Stimulated activated CD4-positive, alpha-beta T cell treated with anti-CD3 and anti-CD28 coated beads, Interleukin-1b, Interleukin-23, amount 100 ng/mL, for 1 hour (primary cell): ENCODE results near the gene TCTA.
"Not testable (repeated sequence)": the region's sequence is repeated elsewhere in the genome, so short reads cannot be mapped to it uniquely, and the experiment has no call there.

Source experiments
- DNase-seq, 2 donors: peaks; one replicate each; pipeline ENCODE4 v3.0.0-alpha.2; 2020; ENCODE audit warnings: low read depth in 2 of 2

The TCTA gene

GRCh38 chr3:49411968-49412631 lies at the start of gene TCTA, which contains the start of gene RHOA:
Gene TCTA, plus strand, starts transcription at chr3:49412423. Its CDS starts 4 bp downstream, at chr3:49412427.
Gene RHOA, minus strand, starts transcription at chr3:49411976. Its CDS starts 36,387 bp downstream, at chr3:49375589.
- DNase-seq = peak; percentile 96 to 99

DNA sequence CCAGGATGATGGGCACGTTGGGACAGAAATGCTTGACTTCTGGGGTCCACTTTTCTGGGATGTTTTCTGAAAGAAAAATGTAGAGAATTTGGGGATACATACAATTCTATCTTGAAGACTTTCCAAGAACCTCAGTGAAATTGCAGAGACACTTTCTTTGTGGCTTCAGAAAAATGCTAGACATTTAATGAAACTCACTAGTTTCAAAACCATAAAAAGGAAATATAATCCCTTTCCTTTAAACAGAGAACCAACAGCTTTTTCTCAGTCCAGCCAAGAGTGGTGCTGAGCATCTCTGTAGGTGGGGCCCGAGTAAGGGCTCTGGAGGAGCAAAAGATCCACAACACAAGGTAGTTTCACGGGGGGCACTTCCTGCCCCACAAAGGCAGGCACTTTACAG lies 49.7 kb upstream of the TCTA start:
- no peak for DNase-seq

DNA sequence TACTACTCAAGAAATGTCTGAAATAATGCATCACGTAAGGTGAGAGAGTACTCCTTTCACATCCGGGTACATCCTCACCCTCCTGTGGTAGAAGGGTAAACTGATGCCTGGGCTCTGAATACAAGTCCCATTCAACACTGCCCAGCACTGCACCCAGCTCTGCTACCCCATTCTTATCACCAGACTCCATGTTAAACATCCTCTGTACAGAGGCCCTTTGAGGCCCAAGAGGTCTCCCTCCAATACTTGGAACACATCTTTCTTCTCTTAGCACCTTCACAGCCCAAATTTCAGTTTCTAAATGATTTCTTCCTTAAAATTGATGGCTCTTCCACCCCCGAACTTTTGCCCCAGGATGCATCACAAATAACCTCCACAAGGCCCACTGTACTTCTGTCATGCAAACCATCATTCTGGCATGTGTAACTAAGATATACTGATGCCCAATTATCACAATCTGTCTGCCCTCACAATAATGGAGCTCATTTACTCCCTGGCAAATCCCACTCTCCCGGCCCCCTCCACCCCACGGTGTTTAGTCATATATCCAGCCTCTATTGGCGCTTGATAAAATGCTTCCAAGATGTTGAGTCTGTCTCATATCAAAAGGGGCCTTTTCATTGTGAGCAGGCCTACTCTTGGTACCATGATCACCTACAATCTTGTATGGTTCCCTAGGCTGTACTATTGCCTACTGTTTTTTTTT lies 41.5 kb upstream of the TCTA start:
- DNase-seq = no peak

DNA sequence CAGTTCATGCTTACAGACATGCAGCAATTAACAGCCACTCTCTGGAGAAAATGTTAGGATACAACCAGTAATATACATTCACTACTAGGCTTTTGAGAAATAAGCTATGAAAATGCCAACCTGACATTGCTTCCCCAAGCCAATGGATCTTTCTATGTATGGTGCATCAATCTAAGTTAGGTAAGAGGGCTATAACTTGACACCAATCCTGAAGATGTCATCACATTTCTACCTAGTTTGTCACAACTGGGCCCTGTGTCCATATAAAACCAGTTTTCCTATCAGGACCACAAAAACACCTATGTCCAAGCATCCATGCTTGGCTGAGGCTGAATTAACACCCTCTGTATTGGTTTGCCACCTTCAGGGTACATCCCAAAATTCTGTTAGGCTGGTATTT lies 40.3 kb upstream of the TCTA start:
- no peak for DNase-seq

DNA sequence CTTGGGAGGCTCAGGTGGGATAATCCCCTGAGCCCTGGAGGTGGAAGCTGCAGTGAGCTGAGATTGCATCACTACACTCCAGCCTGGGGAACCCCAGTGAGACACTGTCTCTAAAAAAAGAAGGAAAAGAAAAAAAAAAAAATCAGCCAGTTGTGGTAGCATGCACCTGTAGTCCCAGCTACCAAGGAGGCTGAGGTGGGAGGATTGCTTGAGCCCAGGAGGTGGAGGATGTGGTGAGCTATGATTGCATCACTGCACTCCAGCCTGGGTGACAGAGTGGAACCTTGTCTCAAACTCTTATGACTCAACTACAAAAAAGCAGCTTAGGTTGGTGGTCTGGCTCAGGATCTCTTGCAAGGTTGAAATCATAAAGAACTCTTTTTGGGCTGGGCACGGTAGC lies 34.7 kb upstream of the TCTA start:
- DNase-seq = no peak

DNA sequence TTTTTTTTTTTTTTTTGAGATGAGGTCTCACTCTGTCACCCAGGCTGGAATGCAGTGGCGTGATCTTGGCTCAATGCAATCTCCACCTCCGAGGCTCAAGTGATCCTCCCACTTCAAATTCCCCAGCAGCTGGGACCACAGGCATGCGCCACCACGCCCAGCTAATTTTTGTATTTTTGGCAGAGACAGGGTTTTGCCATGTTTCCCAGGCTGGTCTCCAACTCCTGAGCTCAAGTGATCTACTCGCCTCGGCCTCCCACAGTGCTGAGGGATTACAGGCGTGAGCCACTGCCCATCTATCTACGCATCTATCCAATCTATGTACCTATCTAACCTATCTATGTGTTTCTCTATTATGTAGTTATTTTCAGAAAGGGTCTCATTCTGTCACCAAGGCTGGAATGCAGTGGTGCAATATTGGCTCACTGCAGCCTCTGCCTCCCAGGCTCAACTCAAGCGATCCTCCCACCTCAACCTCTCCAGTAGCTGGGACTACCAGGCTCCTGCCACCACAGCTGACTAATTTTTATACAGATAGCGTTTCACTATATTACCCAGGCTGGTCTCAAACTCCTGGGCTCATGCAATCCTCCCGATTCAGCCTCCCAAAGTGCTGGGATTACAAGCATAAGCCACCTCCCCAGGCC lies 33.9 kb upstream of the TCTA start:
- no peak for DNase-seq

DNA sequence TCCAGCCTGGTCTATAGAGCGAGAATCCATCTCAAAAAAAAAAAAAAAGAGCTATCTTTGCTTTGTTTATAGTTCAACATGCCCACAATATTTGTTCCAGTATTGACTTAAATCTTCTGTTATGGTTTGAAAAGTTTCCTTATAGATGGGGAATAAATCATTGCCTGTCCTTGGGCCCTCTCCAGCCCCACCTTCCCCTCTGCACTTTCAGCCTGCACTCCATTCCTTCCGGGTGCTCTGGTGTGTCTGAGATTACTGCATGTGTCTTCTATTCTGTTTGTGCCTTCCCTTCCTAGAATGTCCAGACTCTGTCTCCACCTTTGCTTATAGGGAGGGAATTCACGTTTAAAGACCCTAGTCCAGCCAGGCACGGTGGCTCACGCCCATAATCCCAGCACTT lies 28.8 kb upstream of the TCTA start:
- DNase-seq = no peak

- no peak for DNase-seq
Measured at GRCh38 chr3:49385617-49386016, 26.6 kb upstream of the TCTA start.

DNA sequence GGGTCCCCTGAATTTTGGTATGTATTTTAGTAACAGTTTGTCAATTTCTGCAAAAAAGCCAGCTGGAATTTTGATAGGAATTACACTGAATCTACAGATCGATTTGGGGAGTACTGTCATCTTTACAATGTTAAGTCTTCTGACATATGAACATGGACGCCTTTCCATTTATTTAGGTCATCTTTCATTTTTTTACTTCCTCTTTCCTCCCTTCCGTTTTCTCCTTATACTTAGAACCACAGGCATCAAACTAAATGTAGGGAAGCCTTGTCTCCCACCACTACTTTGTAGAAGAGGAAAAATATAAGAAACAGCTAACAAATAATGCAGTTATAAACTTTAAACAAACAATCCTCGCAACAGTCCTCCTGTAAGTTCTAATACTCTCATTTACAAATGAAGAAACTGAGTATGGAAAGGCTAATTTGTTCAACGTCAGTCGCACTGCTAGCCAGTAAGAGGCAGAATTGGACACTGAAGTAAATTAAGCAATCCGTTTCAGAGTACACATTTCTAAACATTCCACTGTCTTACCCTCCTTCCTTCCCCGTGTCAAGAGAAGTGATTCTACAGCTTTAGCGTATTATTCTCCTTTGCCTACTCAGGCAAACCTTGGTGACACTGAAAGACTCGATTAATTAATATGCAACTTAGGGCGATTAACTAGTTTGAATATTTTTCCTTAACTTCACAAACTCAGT lies 26.0 kb upstream of the TCTA start:
- DNase-seq = no peak

DNA sequence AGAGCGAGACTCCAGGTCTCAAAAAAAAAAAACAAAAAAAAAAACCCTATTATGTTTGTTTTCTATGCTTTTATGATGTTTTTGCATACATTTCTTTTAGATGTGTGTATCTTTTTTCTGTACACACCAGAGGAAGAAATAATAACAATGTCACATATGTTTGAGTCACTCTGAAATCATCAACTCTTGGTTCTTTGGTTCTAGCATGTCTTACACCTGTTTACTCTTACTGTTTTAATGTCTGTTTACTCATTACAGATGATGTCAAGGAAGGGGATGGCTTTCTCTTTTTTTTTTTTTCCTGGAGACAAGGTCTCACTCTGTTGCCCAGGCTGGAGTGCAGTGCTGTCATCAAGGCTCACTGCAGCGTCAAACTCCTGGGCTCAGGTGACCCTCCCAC lies 24.5 kb upstream of the TCTA start:
- DNase-seq = no peak

GRCh38 chr3:49388289-49388820 lies 23.9 kb upstream of the TCTA start:
- DNase-seq = no peak

DNA sequence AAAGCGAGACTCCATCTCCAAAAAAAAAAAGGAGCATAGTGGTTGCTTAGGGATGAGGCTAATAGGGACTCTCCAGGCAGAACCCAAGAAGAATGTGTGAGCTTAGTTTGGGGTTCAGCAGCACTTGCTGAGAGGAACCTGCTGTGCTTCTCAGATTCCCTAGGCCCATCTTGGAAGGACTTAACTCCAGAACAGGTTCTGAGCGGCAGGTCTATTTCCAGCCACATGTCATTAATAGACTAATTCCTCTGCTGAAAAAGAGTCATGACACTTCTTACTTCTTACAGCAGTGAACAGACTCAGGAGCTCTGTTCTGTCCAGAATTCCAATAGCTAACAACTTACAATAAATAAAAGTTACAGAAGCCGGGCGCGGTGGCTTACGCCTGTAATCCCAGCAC lies 22.9 kb upstream of the TCTA start:
- DNase-seq = no peak

DNA sequence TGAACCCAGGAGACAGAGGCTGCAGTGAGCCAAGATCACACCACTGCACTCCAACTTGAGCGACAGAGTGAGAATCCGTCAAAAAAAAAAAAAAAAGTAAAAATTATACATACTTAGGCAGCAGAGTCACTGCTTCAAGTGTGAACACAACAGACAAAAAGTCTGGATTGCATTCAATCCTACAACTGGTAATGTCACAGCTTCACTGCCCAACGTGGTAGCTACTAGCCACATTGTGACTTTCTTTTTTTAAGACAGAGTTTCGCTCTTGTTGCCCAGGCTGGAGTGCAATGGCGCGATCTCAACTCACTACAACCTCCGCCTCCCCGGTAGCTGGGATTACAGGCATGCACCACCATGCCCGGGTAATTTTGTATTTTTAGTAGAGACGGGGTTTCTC lies 20.9 kb upstream of the TCTA start:
- DNase-seq = not testable (repeated sequence)

- no peak for DNase-seq
Measured at GRCh38 chr3:49397470-49397869, 14.8 kb upstream of the TCTA start.

GRCh38 chr3:49399461-49399860 lies 12.8 kb upstream of the TCTA start:
- no peak for DNase-seq

- no peak for DNase-seq
Measured at GRCh38 chr3:49401766-49402165, 10.5 kb upstream of the TCTA start.

DNA sequence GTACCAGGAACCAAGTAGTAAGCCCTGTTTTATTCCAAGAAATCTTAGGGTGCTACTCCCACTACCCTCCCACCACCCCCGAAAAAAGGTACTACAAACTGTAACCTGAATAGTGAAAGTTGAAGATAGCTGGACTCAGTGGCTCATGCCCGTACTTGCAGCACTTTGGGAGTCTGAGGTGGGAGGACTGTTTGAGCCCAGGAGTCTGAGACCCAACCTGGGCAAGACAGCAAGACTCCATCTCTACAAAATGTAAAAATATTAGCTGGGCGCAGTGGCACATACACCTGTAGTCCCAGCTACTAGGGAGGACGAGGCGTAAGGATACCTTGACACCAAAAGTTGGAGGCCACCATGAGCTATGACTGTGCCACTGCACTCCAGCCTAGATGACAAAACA lies 8.3 kb upstream of the TCTA start:
- DNase-seq = no peak

DNA sequence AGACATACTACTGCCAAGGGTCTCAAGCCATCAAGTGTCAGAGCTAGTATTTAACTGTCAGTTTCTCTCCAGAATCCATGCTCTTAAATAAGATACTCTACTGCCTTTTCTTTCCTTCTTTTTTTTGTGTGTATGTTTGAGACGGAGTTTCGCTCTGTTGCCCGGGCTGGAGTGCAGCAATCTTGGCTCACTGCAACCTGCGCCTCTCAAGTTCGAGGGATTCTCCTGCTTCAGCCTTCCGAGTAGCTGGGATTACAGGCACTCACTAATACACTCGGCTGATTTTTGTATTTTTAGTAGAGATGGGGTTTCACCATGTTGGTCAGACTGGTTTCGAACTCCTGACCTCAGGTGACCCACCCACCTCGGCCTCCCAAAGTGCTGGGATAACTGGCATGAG lies 6.7 kb upstream of the TCTA start:
- not testable (repeated sequence) for DNase-seq

DNA sequence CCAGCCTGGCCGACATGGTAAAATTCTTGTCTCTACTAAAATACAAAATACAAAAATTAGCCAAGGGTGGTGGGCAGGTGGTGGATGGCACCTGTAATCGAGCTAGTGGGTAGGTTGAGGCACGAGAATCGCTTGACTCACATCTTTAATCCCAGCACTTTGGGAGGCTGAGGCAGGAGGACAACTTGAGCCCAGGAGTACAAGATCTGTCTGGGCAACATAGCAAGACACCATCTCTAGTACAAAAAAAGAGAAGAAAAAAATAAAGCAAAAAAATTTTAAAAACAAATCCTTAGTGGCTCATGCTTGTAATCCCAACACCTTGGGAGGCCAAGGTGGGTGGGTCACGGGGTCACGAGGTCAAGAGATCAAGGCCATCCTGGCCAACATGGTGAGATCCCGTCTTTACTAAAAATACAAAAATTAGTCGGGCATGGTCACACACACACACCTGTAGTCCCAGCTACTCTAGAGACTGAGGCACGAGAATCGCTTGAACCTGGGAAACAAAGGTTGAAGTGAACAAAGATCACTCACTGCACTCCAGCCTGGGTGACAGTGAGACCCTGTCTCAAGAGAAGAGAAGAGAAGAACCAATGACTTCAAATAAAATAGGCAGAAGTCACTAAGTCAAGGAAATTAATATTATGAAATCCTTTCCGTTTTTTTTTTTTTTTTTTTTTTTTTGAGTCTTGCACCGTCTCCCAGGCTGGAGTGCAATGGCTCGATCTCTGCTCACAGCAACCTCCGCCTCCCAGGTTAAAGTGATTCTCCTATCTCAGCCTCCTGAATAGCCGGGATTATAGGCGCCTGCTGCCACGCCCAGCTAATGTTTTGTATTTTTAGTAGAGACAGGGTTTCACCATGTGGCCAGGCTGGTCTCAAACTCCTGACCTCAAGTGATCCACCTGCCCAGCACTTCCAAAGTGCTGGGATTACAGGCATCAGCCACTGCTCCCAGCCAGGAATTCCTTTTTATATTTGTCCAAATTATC lies 5.4 kb upstream of the TCTA start:
- no peak for DNase-seq

- DNase-seq = no peak
Measured at GRCh38 chr3:49410066-49410845, 2.0 kb upstream of the TCTA start.
